Mesendoderm (in vitro differentiated cells): Measurements from ENCODE around the gene MAMSTR.

Experiments
- DNase-seq: peaks from one replicate; pipeline ENCODE4 v3.0.0; 2013
- H2AK5ac ChIP-seq: 2 replicates; pipeline ENCODE4 v1.6.1; 2013; ENCODE audit warnings: low read length, inconsistent platforms
- H2BK120ac ChIP-seq: 2 replicates; pipeline ENCODE4 v1.6.1; 2013; ENCODE audit warnings: low read depth, mild to moderate bottlenecking, low read length, moderate library complexity, mixed read lengths
- H2BK15ac ChIP-seq: replicated peaks from 2 replicates; pipeline ENCODE4 v1.6.1; 2013; ENCODE audit warnings: low read depth, mild to moderate bottlenecking, moderate library complexity
- H2BK5ac ChIP-seq: 2 replicates; pipeline ENCODE4 v1.6.1; 2013; ENCODE audit warnings: low read length, inconsistent platforms
- H3K18ac ChIP-seq: 2 replicates; pipeline ENCODE4 v1.6.1; 2013; ENCODE audit warnings: mild to moderate bottlenecking, low read length, mixed read lengths
- H3K23ac ChIP-seq: one replicate; pipeline ENCODE4 v1.6.1; 2013; ENCODE audit warnings: low read length
- H3K27ac ChIP-seq: 2 replicates; pipeline ENCODE4 v1.5.1; 2013; ENCODE audit warnings: low read depth, mild to moderate bottlenecking, inconsistent platforms, low read length, moderate library complexity
- H3K27me3 ChIP-seq: 2 replicates; pipeline ENCODE4 v1.6.1; 2013; ENCODE audit warnings: low read length, control low read depth, mild to moderate bottlenecking, inconsistent platforms; ENCODE audit not compliant: insufficient read depth, poor library complexity
- H3K36me3 ChIP-seq: 2 replicates; pipeline ENCODE4 v1.6.1; 2013; ENCODE audit warnings: low read length, inconsistent platforms; ENCODE audit not compliant: control insufficient read depth, insufficient read depth
- H3K4ac ChIP-seq: one replicate; pipeline ENCODE4 v1.6.1; 2013; ENCODE audit warnings: low read depth, mild to moderate bottlenecking, low read length, moderate library complexity
- H3K4me1 ChIP-seq: 2 replicates; pipeline ENCODE4 v1.6.1; 2013; ENCODE audit warnings: low read depth, low read length, inconsistent platforms; ENCODE audit not compliant: control insufficient read depth
- H3K4me2 ChIP-seq: 2 replicates; pipeline ENCODE4 v1.6.1; 2013; ENCODE audit warnings: low read length
- H3K4me3 ChIP-seq: 2 replicates; pipeline ENCODE4 v1.5.1; 2013; ENCODE audit warnings: mild to moderate bottlenecking, low read length
- H3K56ac ChIP-seq: one replicate; pipeline ENCODE4 v1.6.1; 2013; ENCODE audit warnings: low read length
- H3K79me1 ChIP-seq: 2 replicates; pipeline ENCODE4 v1.6.1; 2013; ENCODE audit warnings: low read length, inconsistent platforms
- H3K79me2 ChIP-seq: 2 replicates; pipeline ENCODE4 v1.6.1; 2013; ENCODE audit warnings: mild to moderate bottlenecking, low read length; ENCODE audit not compliant: control insufficient read depth, insufficient read depth
- H3K9ac ChIP-seq: 2 replicates; pipeline ENCODE4 v1.6.1; 2013; ENCODE audit warnings: low read length, inconsistent platforms
- H4K5ac ChIP-seq: one replicate; pipeline ENCODE4 v1.6.1; 2013; ENCODE audit warnings: low read length
- H4K8ac ChIP-seq: one replicate; pipeline ENCODE4 v1.6.1; 2013; ENCODE audit warnings: low read depth, mild to moderate bottlenecking, control low read depth, low read length, moderate library complexity
- WGBS: extraction: QIAGEN DNeasy Blood & Tissue Kit; methylation state at CpG from one replicate; pipeline ENCODE4 v1.1.7; 2013; ENCODE audit warnings: low lambda C conversion rate, missing lambda C conversion rate; ENCODE audit not compliant: insufficient coverage; ENCODE audit errors: extremely low coverage; 5-methylcytosine and 5-hydroxymethylcytosine counted together

MAMSTR gene

DNA sequence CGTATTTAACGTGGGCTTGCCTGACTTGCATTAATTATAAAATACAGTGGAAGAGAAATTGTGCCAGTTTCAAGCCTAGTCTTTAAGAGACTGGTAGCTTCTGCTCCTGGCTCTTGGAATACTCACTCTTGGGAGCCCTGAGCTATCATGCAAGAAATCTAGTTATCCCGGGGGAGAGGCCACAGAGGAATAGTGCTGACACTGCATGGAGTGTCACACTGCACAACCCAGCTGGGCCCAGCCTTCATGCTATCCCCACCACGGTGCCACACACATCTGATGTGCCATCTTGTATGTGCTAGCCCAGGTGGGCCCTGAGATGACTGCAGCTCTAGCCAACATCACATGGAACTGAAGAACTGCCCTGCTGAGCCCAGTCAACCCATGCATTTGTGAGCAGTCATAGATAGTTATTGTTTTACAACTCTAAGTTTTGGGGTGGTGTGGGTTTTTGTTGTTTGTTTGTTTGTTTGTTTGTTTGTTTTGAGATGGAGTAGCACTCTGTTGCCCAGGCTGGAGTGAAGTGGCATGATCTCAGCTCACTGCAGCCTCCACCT lies 8.3 kb downstream of the MAMSTR start:
- no peak overlapping the region for H3K27ac ChIP-seq
- no peak overlapping the region for H2AK5ac ChIP-seq
- no peak overlapping the region for H3K9ac ChIP-seq
- no CpG with 5 or more reads among the region's 4 CpGs for WGBS
- no peak for DNase-seq
- H3K27me3 ChIP-seq, result no peaks in the 10 kb centered on the region
- H3K4ac ChIP-seq, result no peak overlapping the region
- H3K4me3 ChIP-seq, result no peak overlapping the region
- no peaks in the 10 kb centered on the region for H3K79me1 ChIP-seq
- no peak overlapping the region for H3K4me2 ChIP-seq
- no peak overlapping the region for H3K23ac ChIP-seq
- H3K36me3 ChIP-seq, result no peaks in the 10 kb centered on the region
- H4K5ac ChIP-seq, result no peak overlapping the region
- H2BK120ac ChIP-seq, result no peak overlapping the region
- H4K8ac ChIP-seq, result no peak overlapping the region
- no peak overlapping the region for H2BK15ac ChIP-seq
- no peaks in the 10 kb centered on the region for H3K79me2 ChIP-seq
- no peak overlapping the region for H2BK5ac ChIP-seq
- H3K18ac ChIP-seq, result no peak overlapping the region
- no peak overlapping the region for H3K56ac ChIP-seq
- H3K4me1 ChIP-seq, result no peaks in the 10 kb centered on the region

DNA sequence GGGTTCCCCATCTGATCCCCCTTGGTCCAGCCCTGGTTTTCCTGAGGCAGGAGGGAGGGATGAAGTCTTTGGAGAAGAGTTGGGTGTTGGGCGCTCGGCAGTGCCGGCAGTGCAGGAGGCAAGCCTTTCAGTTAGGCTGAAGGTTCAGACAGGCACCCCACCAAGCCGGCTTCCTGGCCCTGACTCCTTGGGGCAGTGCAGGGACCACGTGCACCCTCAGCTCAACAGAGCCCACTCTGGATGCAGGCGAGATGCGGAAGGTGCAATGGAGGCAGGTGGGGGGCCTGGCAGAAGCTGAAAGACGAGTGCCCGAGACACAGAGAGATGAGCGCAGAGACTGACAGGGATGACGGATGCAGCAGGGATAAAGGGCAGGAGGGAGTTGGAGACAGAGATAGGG lies 11.1 kb downstream of the MAMSTR start:
- no peak overlapping the region for H3K23ac ChIP-seq
- H3K9ac ChIP-seq, result no peak overlapping the region
- no peak overlapping the region for H3K56ac ChIP-seq
- no peaks in the 10 kb centered on the region for H3K4me1 ChIP-seq
- no peak overlapping the region for H4K8ac ChIP-seq
- H3K27me3 ChIP-seq, result no peaks in the 10 kb centered on the region
- no peaks in the 10 kb centered on the region for H3K79me2 ChIP-seq
- no peaks in the 10 kb centered on the region for H3K36me3 ChIP-seq
- no peak overlapping the region for H3K27ac ChIP-seq
- no peak for DNase-seq
- no peak overlapping the region for H3K4me3 ChIP-seq
- no peaks in the 10 kb centered on the region for H3K79me1 ChIP-seq
- H2BK5ac ChIP-seq, result no peak overlapping the region
- H2BK15ac ChIP-seq, result no peak overlapping the region
- no peak overlapping the region for H3K4me2 ChIP-seq
- H2AK5ac ChIP-seq, result no peak overlapping the region
- WGBS, result no CpG with 5 or more reads among the region's 11 CpGs
- no peak overlapping the region for H2BK120ac ChIP-seq
- H3K4ac ChIP-seq, result no peak overlapping the region
- no peak overlapping the region for H3K18ac ChIP-seq
- H4K5ac ChIP-seq, result no peak overlapping the region

DNA sequence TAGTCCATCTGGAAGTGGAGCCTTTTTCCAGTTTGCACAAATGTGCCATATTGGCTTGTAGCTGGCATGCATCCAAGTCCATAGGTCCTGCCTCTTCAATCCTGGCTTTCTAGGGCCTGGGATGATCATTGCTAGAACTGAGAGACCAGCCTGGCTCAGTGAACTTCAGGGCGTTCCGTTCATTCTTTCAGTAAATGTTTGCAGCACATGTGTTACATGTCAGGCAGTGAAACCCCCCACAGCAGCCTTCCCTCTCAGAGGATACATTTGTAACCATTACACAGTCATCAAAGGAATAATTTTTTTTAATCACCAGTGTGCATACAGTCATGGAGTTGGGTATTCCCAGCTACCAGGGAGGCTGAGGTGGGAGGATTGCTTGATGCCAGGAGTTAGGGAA lies 14.1 kb downstream of the MAMSTR start:
- Histone ChIP-seq H3K27ac (no peak overlapping the region), H3K18ac (no peak overlapping the region), H3K79me1 (no peaks in the 10 kb centered on the region), H2BK120ac (no peak overlapping the region), H2BK15ac (no peak overlapping the region), H3K4me3 (no peak overlapping the region), H2AK5ac (no peak overlapping the region), H3K4me2 (no peak overlapping the region), H3K56ac (no peak overlapping the region), H3K79me2 (no peaks in the 10 kb centered on the region), H3K27me3 (no peaks in the 10 kb centered on the region), H2BK5ac (no peak overlapping the region), H3K4ac (no peak overlapping the region), H4K8ac (no peak overlapping the region), H3K9ac (no peak overlapping the region), H3K4me1 (no peaks in the 10 kb centered on the region), H3K36me3 (no peaks in the 10 kb centered on the region), H4K5ac (no peak overlapping the region), H3K23ac (no peak overlapping the region)
- no CpG with 5 or more reads among the region's 2 CpGs for WGBS
- DNase-seq, result no peak

DNA sequence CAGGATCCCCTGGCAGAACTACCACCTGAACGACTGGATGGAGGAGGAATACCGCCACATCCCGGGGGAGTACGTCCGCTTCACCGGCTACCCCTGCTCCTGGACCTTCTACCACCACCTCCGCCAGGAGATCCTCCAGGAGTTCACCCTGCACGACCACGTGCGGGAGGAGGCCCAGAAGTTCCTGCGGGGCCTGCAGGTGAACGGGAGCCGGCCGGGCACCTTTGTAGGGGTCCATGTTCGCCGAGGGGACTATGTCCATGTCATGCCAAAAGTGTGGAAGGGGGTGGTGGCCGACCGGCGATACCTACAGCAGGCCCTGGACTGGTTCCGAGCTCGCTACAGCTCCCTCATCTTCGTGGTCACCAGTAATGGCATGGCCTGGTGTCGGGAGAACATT lies 16.2 kb downstream of the MAMSTR start:
- Histone ChIP-seq H3K18ac (no peak overlapping the region), H2BK120ac (no peak overlapping the region), H3K4ac (no peak overlapping the region), H4K5ac (no peak overlapping the region), H3K23ac (no peak overlapping the region), H3K9ac (no peak overlapping the region), H3K27ac (no peak overlapping the region), H4K8ac (no peak overlapping the region), H3K4me3 (no peak overlapping the region), H3K27me3 (no peaks in the 10 kb centered on the region), H3K56ac (no peak overlapping the region), H3K4me2 (no peak overlapping the region), H3K36me3 (no peaks in the 10 kb centered on the region), H2AK5ac (no peak overlapping the region), H2BK5ac (no peak overlapping the region), H3K4me1 (no peaks in the 10 kb centered on the region), H3K79me2 (no peaks in the 10 kb centered on the region), H3K79me1 (no peaks in the 10 kb centered on the region), H2BK15ac (no peak overlapping the region)
- WGBS, result no CpG with 5 or more reads among the region's 23 CpGs
- no peak for DNase-seq

DNA sequence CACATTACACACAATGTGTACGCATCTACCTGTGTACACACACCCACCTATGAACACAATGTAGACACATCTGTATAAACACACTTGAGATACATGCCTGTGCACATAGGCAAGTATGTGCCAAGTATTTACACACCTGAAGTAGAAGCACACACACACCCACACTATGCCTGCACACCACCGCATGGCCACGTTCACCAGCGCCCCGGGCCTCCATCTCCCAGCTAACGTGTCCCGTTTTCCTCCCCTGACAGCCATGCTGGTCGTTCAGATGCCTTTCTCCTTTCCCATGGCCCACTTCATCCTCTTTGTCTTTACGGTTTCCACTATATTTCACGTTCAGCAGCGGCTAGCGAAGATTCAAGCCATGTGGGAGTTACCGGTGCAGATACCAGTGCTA lies 16.8 kb downstream of the MAMSTR start:
- H3K4ac ChIP-seq, result no peak overlapping the region
- no peak overlapping the region for H3K4me3 ChIP-seq
- H2AK5ac ChIP-seq, result no peak overlapping the region
- no peak overlapping the region for H4K8ac ChIP-seq
- no peak overlapping the region for H2BK15ac ChIP-seq
- H4K5ac ChIP-seq, result no peak overlapping the region
- no peak overlapping the region for H2BK5ac ChIP-seq
- no peak overlapping the region for H3K27ac ChIP-seq
- H3K79me1 ChIP-seq, result no peaks in the 10 kb centered on the region
- H3K79me2 ChIP-seq, result no peaks in the 10 kb centered on the region
- no peaks in the 10 kb centered on the region for H3K36me3 ChIP-seq
- no peak overlapping the region for H3K4me2 ChIP-seq
- no peak for DNase-seq
- no peak overlapping the region for H2BK120ac ChIP-seq
- H3K23ac ChIP-seq, result no peak overlapping the region
- H3K56ac ChIP-seq, result no peak overlapping the region
- no peaks in the 10 kb centered on the region for H3K27me3 ChIP-seq
- H3K9ac ChIP-seq, result no peak overlapping the region
- no peaks in the 10 kb centered on the region for H3K4me1 ChIP-seq
- no peak overlapping the region for H3K18ac ChIP-seq
- WGBS, result no CpG with 5 or more reads among the region's 13 CpGs

DNA sequence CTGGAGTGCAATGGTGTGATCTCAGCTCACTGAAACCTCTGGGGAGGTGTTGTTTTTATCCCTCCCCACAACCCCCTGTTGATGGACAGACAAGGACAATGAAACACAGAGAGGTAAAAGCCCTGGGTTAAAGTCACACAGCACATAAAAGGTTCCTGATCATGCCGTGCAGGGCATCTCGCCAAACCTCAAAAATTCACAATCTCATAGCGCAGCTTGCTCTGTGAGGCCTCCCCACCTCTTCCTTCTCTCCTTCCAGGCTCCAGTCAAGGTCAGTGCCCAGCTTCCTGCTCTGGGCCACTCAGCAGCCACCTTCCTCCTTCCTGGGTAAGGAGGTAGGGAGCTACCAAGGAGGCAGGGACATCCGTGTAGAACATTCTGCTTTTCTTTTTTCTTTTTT lies 21.5 kb downstream of the MAMSTR start:
- H4K5ac ChIP-seq, result no peak overlapping the region
- DNase-seq, result no peak
- no peak overlapping the region for H3K9ac ChIP-seq
- no peak overlapping the region for H3K18ac ChIP-seq
- no peak overlapping the region for H3K23ac ChIP-seq
- H3K36me3 ChIP-seq, result no peaks in the 10 kb centered on the region
- H3K79me2 ChIP-seq, result no peaks in the 10 kb centered on the region
- no peak overlapping the region for H2BK15ac ChIP-seq
- no peak overlapping the region for H2AK5ac ChIP-seq
- no peak overlapping the region for H2BK120ac ChIP-seq
- H3K4me1 ChIP-seq, result no peaks in the 10 kb centered on the region
- no peak overlapping the region for H3K56ac ChIP-seq
- no peak overlapping the region for H3K4ac ChIP-seq
- no peak overlapping the region for H3K27ac ChIP-seq
- no peak overlapping the region for H4K8ac ChIP-seq
- no peak overlapping the region for H2BK5ac ChIP-seq
- no peak overlapping the region for H3K4me2 ChIP-seq
- no CpG with 5 or more reads among the region's 4 CpGs for WGBS
- H3K27me3 ChIP-seq, result no peaks in the 10 kb centered on the region
- H3K79me1 ChIP-seq, result no peaks in the 10 kb centered on the region
- no peak overlapping the region for H3K4me3 ChIP-seq
